AML-193 (cell line): ENCODE results near the gene GLS2.
"Not testable (repeated sequence)": the region's sequence is repeated elsewhere in the genome, so short reads cannot be mapped to it uniquely, and the experiment has no call there.

Experiments
- DNase-seq, 2 experiments: peaks; one replicate each; lab custom pipeline; 2025; lab: John Stamatoyannopoulos, UW

Gene GLS2

DNA sequence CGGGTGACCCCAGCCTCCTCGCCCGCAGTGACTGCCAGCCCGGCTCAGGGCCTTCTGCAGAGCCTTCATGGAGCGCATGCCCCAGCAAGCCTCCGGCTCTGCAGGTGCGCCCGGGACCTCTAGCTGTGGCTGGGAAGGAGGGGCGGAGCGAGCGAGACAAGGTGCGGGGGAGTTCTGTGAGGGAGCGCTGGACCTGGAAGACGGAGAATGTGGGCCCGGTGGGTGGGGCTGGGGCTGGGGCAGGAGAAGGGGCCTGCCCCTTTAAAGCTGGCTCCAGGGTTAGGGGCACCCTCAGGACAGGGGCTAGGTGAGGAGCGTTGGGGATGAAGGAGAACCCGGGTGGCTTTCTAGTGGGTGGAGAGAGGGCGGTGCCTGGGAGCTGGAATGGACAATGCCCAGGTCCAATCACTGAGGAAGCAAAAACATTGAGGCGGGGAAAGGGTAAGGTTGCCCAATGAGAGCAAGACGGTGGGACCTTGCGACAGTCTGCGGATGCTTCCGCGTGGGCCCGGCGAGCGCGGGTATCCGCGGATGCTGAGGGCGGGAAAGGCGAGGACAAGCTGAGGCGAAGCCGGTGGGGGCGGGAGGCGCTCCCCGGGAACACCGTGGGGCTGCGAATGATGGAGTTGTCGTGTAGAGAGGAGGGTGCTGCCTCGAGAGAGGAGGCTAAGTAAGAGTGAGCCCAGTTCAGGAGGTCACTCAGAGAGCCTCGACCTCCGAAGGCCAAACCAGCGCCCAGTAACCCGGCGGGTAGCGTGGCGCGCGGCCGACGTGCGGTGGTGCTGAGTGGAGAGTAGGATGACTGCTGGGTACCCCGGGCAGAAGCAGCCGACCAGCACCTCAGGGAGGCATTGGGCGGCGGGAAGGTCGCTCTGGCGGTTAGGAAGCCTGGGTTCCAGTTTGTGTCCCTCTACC is at the start of gene GLS2:
GLS2 (minus strand) TSS at position 121 of the 915 bp plus-strand sequence; CDS start at position 78, 43 bp downstream.
- DNase-seq = no peak

DNA sequence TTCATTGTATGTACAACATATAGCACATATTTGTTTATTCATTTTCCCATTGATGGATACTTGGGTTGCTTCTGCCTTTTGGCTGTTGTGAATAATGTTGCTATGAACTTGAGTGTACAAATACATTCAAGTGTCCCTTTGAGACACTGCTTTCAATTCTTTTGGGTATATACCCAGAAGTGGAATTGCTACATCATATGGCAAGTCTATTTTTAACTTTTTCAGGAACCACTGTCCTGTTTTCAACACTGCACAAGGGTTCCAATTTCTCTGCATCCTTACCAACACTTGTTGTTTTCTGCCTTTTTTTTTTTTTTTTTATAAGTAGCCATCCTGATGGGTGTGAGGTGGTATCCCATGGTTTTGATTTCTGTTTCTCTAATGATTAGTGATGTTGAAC is 49.6 kb upstream of the GLS2 start:
- no peak for DNase-seq

DNA sequence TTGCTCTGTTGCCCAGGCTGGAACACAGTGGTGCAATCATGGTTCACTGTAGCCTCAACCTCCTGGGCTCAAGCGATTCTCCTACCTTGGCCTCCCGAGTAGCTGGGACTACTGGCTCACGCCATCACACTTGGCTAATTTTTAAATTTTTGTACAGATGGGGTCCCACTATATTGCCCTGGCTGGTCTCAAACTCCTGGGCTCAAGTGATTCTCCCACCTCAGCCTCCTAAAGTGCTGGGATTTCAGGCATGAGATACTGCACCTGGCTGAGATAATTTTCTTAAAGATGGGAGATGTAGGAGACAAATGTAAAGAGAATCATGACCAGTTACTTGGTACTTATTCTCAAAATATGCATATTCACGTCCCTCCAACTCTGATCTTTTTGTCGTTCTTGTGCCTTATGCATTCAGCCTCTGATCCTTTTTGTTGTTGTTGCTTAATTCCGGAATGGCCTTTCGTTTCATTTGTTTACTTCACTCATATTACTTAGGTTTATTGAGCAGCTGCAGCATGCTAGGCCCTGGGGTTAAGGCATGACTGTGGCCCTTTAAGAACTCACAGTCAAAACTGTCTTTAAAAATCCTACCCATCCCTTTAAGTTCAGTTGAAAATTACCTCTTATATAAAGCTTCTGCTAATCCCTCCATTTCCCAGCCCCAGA is 42.6 kb upstream of the GLS2 start:
- no peak for DNase-seq

DNA sequence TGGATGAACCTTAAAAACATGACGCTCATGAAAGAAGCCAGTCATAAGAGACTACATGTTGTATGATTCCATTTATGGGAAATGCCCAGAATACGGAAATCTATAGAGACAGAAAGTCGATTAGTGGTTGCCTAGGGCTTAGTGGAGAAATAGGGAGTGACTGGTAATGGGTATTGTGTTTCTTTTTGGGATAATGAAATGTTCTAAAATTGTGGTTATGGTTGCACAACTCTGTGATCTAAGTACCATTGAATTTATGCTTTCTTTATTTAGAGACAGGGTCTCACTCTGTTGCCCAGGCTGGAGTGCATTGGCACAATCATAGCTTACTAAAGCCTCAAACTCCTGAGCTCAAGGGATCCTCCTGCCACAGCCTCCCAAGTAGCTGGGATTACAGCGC is 41.7 kb upstream of the GLS2 start:
- no peak for DNase-seq

DNA sequence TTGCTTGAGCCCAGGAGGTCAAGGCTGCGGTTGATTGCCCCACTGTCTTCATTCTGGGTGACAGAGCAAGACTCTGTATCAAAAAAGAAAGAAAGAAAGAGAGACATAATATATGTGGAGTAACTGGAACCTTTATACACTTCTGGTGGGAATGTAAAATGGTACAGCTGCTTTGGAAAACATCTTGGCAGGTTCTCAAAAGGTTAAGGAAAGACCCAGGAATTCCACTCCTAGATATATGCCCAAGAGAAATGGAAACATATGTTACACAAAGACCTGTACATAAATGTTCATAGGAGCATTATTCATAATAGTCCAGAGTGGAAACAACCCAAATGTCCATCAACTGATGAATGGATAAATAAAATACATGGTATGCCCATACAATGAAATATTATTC is 40.9 kb upstream of the GLS2 start:
- no peak for DNase-seq

DNA sequence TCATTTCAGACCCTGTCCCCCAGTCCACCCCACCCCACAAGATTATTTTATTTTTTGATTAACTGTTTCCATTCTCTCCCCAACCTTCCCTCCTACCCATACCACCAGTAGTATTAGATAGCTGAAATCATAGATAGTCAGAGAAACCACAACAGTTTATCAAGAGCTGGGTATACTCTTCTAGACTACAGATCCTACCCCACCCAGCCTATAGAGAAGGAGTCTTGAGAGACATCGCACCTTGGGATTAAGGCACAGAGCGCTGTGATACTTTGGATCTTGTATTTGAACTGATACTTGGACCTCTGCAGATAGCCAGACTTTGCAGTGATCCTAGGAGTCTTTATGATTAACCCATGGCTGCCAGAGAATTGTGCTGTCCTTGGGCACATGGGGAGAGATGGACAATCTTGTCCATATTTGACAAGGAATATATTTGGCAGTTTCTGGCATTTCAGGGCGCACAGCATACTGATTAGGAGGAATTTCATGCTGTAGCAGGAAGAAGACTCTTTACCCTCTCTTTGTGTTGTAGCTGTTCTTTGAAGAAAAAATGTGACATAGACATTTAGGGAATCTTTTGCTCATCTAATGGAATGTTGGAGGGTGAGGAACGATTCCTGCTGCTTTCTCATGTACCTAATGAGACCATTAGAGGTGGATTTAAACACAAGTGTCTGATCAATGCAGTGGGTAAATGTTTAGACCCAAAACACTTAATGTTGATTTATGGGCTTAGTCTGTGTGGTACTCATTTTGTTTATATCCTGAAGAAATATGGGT is 34.6 kb upstream of the GLS2 start:
- no peak for DNase-seq

DNA sequence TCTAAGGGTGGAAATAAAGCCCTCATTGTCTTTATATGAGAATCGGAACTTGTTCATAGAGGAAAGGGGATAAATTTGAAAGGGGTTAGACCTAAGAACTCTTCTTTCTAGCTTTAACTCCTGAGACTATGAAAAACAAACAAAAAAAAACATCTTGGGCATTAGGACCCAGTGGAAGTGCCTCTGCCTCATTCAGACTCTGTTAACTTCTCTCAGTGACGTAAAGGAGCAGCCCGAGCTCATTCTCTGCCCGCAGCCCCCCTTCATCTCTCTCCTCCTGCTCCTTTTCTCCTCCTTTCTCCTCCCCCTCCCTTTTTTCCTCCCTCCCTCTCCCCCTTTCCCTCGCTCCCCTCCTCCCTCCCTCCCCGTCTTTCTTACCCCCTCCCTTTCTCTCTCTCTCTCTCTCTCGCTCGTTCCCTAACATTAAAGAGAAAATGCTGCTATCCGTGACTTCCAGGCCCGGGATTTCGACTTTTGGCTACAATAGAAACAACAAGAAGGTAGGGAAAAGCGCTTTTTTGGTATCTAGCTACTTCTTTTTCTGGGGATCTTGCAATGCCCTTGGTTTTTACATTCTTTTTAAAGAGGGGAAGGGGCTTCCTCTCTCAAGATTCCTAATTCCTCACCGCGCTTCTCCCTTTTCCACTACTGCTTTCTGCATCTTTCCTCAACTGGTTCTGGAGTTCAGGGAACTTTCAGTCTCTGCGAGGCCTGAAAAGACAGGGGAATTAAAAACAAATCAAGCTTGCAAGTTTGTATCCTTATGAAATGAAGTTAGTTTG is 33.8 kb upstream of the GLS2 start, which contains the start of gene RBMS2:
RBMS2 (plus strand) TSS at position 231 of the 782 bp plus-strand sequence; CDS start at position 435, 204 bp downstream.
- peak; percentile 65 to 71 for DNase-seq

DNA sequence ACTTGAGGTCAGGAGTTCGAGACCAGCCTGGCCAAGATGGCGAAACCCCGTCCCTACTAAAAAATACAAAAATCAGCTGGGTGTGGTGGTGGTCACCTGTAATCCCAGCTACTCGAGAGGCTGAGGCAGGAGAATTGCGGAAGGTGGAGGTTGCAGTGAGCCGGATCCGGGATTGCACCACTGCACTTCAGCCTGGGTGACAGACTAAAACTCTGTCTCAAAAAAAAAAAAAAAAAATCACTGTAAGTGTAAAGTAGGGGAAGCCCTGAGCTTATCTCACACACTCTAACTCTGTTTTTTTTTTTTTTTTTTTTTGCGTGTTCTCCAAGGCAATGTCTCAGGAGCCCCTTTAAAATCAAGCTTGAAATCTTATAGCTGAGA is 33.2 kb upstream of the GLS2 start:
- DNase-seq = no peak

DNA sequence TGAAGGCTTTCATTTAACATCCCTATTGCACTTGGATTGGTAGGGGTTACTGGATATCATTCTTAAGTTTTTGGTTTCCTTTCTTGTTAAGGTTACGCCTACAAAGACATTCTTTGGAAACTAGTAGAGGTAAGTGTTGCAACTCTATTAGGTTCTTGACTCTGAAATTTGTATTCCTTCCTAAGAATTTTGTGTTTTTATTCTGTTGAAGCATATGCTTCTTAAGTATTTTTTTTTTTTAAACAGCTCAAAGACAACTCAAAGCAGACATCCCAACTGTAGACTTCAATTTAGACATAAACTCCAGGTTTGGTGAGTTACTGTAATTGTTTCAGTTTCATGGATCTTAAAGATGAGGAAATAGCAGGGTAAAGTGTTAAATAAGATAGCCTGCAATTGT is 32.5 kb upstream of the GLS2 start:
- DNase-seq = no peak

DNA sequence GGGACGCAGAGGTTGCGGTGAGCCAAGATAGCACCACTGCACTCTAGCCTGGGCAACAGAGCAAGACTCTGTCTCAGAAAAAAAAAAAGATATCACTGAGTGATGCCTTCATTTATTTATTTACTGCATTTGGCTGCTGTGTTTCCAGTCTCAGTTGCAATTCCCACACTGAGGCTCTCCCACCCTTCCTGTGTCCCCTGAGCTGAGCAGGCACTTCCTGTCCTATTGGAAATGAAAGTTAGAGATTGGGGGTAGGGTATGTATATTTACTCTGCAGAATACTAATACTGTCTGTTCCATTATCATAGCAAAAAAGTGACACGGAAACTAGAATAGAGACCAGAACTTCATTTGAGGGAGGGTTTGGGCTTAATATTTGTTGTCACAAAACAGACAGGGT is 32.1 kb upstream of the GLS2 start:
- DNase-seq = no peak

DNA sequence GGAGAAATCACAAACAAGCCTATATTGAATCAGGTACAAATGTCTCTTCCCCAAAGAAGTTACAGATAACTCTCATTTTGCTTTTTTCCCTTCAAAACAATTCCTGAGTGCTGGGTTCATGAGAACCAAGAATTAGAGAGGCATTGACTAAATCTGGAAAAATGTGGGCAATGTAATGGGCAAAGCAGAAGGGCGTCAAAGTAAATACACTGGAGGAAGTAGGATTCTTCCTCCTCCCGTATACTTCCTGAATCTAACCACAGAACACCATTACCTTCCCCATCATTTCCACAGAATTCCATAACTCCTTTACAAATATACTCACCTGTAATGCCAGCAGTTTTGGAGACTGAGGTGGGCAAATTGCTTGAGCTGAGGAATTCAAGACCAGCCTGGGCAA is 30.6 kb upstream of the GLS2 start:
- DNase-seq = no peak

DNA sequence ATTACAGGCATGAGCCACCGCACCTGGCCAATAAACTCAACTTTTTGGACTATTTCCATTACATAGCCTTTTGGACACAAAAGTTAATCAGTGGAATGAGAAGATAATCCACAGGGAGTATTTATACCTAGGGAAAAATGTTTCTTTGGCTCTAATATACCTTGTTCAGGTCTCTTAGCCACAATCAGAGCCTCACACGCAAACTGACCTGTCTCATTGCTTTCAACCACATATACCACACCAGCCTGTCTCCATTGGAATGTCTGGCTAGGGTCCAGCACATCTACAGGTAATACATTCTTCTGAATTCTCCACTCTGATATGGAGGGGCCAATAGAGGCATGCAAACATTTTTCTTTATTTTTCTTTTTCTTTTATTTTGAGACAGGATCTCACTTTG is 29.9 kb upstream of the GLS2 start:
- DNase-seq = no peak

DNA sequence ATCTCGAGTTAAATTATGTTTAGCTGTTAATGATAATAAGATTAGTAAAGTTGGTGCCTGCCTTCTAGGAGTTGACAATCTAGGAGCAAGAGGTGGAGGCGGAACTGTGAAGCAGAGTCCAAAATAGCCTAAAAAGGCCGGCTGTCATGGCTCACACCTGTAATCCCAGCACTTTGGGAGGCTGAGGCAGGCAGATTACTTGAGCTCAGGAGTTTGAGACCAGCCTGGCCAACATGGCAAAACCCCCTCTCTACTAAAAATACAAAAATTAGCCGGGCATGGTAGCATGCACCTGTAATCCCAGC is 26.0 kb upstream of the GLS2 start:
- DNase-seq = not testable (repeated sequence)

DNA sequence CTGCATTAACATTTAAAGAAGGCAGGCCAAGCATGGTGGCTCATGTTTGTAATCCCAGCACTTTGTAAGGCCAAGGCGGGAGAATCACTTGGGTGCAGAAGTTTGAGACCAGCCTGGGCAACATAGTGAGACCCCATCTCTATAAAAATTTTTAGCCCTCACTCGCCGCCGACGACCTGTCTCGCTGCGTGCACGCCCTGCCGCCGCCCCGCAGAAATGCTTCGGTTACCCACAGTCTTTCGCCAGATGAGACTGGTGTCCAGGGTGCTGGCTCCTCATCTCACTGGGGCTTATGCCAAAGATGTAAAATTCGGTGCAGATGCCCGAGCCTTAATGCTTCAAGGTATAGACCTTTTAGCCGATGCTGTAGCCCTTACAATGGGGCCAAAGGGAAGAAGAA is 22.8 kb upstream of the GLS2 start:
- no peak for DNase-seq

DNA sequence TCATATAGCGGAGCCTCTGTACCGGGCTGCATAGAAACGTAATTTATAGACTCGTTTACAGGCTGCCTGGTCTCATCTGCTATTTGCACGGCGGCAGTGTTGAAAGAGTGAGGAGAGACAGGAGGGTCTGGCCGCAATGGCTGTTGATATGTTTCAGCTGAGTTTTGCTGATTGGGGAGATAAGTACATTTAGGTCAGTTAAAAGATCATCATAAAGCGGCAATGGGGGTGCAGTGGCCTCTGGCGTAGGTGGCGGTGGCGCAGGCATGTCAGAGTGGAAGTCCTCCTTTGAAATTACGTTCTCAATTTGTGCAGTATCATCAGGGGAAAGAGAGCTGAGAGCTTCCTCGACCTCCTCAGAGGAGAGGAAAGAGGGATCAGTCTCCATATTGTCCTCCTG is 11.9 kb upstream of the GLS2 start:
- not testable (repeated sequence) for DNase-seq

DNA sequence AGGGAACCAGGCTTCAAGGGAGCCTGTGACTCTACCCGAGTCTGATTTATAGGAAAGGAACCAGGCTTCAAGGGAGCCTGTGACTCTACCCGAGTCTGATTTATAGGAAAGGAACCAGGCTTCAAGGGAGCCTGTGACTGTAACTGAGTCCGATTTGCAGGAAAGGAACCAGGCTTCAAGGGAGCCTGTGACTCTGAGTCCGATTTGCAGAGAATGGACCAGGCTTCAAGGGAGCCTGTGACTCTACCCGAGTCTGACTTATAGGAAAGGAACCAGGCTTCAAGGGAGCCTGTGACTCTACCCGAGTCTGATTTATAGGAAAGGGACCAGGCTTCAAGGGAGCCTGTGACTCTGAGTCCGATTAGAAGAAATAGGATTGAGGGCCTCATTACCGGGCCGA is 11.5 kb upstream of the GLS2 start:
- not testable (repeated sequence) for DNase-seq

DNA sequence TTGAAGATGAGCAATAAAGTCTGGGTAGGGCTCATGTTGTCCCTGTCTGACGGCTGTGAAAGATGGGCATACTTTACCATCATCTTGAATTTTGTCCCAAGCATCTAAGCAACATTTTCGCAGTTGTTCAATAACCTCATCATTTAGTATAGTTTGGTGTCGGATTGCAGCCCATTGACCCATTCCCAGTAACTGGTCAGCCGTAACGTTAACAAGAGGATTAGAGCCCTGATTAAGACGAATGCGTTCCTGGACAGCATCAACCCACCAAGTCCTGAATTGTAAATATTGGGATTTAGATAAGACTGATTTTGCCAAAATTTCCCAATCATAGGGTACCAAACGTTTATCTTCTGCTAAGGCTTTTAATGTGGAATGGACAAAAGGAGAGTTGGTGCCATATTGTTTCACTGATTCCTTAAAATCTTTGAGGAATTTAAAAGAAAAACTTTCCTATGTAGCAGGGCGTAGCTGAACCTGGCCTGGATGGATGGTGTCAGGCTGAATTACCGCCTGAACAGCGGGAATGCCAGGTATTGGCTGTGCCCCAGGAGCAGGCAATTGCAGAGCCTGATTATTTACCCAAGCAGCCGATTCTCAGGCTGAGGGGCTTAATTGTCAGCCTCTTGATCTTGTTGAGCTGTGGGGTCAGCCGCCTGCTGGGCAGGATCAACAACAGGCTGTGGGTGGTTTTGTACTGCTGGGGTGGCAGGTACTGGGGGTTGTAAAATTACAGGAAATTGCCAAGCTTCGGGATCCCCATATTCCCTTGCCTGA is 10.4 kb upstream of the GLS2 start:
- DNase-seq = not testable (repeated sequence)

DNA sequence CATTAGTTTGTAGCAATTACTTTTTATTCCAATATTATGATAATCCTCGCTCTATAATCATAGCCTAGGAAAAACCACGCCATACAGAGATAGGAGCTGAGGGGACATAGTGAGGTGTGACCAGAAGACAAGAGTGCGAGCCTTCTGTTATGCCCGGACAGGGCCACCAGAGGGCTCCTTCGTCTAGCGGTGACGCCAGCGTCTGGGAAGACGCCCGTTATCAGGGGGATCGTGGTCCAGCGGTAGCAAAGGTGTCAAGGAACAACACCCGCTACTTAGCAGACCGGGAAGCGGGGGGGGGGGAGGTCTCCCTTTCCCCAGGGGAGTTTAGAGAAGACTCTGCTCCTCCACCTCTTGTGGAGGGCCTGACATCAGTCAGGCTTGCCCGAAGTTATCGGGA is 8.7 kb upstream of the GLS2 start:
- not testable (repeated sequence) for DNase-seq

DNA sequence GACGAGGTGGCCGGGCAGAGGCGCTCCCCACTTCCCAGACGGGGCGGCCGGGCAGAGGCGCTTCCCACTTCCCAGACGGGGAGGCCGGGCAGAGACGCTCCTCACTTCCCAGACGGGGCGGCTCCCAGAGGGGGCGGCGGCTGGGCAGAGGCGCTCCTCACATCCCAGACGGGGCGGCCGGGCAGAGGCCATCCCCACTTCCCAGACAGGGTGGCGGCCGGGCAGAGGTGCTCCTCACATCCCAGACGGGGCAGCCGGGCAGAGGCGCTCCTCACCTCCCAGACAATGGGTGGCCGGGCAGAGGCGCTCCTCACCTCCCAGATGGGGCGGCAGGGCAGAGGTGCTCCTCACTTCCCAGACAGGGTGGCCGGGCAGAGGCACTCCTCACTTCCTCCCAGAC is 6.5 kb upstream of the GLS2 start:
- DNase-seq = not testable (repeated sequence)

DNA sequence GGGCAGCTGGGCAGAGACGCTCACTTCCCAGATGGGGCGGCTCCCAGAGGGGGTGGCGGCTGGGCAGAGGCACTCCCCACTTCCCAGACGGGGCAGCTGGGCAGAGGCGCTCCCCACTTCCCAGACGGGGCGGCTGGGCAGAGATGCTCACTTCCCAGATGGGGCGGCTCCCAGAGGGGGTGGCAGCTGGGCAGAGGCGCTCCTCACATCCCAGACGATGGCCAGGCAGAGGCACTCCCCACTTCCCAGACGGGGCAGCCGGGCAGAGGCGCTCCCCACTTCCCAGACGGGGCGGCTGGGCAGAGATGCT is 6.1 kb upstream of the GLS2 start:
- DNase-seq = not testable (repeated sequence)

DNA sequence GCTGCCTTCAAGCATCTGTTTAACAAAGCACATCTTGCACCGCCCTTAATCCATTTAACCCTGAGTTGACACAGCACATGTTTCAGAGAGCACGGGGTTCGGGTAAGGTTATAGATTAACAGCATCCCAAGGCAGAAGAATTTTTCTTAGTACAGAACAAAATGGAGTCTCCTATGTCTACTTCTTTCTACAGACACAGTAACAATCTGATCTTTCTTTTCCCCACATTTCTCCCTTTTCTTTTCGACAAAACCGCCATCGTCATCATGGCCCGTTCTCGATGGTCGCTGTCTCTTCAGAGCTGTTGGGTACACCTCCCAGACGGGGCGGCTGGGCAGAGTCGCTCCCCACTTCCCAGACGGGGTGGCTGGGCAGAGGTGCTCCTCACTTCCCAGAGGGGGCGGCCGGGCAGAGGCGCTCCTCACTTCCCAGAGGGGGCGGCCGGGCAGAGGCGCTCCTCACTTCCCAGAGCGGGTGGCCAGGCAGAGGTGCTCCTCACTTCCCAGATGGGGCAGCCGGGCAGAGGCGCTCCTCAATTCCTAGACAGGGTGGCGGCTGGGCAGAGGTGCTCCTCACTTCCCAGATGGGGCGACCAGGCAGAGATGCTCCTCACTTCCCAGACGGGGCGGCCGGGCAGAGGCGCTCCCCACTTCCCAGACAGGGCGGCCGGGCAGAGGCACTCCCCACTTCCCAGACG is 5.6 kb upstream of the GLS2 start:
- DNase-seq = not testable (repeated sequence)
